Measurements from ENCODE around the gene USP12.

GRCh38 chr13:27117158-27117557, 54.5 kb downstream of the USP12 start:
- TF ChIP-seq CTCF (IDR thresholded peaks at IDR 0.05 in 8 of 11, conservative IDR thresholded peaks at IDR 0.05 in 3 of 11) (no peak), POLR2A (IDR thresholded peaks at IDR 0.05) (no peak), POLR2AphosphoS5 (IDR thresholded peaks at IDR 0.05) (no peak)
